HS-5 (cell line): ENCODE measurements around the gene DPEP2.
"Not testable (repeated sequence)": the region's sequence is repeated elsewhere in the genome, so short reads cannot be mapped to it uniquely, and the experiment has no call there.

Experiments
- DNase-seq: peaks from one replicate; pipeline ENCODE4 v3.0.0-alpha.2; 2012; ENCODE audit warnings: low read depth

Gene DPEP2

DNA sequence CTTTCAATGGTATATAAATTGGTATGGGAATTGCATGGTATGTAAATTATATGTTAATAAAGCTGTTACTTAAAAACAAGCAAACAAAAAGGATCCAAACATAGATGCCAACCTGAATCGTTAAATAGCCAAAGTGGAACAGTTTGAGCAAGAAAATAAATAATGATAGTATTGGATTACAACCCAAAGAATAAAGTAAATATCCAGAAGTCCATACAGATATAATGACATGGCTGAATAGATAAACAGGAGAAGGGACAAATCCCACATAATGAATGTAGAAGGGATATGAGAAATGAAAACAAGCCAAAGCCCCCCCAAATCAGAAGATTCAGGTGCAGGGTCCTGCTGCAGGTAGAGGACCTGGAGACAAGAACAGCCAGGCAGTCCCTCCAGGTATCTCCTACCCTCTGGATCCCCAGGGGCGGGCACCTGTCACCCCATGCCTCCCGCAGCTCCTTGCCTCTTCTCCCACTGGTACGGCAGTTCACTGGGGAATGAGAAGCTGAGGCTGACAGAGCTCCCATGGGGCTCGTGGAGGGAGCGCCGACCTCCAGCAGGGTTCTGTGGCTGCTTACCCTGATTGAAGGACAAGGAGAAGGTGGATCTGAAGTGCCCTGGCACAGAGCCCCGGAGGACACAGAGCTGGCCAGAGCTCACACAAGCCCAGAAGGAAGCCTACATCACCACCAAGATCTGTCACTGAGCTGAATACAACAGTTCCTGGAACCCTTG lies 45.5 kb downstream of the DPEP2 start:
- DNase-seq, result no peak

DNA sequence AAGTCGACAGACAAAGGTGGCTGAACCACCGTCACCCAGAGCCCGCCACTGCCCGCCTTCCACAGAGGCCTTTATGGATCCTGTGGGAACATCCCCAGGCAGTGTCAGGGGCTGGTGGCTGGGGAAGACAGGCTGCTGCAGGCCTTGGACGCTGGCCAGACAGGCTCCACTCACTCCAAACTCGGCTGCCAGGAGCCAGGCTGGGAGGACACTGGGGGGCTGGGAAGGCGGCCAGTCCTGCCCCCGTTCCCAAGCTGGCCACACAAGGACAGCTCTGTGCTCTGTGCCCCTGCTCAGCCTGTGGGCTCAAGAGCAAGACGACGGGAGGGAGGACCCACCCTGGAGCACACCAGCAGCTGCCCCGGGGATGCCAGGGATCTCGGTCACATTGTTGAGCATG lies 47.8 kb downstream of the DPEP2 start:
- no peak for DNase-seq

- DNase-seq, result no peak
These were observed 48.9 kb downstream of the DPEP2 start for GRCh38 chr16:67950335-67950843.

GRCh38 chr16:67949645-67950044 lies 49.6 kb downstream of the DPEP2 start:
- no peak for DNase-seq

DNA sequence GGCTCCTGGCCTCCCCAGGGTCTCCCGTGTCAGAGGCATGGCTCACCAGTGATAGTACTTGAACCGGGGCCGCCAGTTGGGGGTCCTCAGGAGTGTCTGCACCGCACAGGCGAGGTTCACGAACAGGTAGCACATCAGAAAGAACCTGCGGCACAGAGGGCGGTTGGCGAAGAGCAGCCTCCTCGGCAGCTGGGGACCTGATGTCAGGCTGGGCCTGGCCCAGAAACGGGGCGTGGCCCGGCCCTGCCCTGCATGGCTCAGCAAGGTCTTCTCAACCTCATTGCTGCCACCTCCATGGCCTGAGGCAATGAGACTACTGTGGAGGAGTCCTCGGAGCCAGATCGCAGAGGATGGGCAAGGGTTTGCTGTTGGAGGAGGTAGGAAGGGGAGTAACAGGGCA lies 51.3 kb downstream of the DPEP2 start:
- no peak for DNase-seq

DNA sequence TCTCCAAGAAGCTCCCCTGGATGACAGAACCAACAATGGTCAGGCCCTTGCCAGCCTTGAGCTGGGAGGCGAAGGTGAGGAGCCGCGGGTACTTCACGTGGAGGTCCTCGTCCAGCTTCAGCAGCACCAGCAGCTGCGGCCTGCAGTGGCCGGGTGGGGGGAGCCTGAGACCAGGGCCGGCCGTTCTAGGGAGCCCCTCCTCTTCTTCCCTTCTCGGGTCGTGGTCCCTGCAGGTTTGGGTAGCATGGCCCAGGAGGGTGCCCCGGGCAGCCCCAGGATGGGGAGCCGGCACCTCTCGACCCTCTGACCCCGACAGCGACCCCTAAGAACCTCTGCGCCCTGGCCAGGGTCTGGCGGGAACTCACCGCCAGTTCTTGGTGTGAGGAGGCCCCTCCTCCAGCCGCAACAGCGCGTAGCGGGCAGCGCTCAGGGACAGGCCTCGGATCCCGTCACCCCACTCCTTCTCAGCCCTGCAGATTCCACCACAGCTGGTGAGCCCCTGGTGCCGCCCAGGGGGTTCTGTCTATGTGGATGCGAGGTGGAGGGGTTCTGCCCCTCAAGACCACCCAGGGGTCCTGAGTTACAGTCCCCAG lies 52.2 kb downstream of the DPEP2 start:
- no peak for DNase-seq

DNA sequence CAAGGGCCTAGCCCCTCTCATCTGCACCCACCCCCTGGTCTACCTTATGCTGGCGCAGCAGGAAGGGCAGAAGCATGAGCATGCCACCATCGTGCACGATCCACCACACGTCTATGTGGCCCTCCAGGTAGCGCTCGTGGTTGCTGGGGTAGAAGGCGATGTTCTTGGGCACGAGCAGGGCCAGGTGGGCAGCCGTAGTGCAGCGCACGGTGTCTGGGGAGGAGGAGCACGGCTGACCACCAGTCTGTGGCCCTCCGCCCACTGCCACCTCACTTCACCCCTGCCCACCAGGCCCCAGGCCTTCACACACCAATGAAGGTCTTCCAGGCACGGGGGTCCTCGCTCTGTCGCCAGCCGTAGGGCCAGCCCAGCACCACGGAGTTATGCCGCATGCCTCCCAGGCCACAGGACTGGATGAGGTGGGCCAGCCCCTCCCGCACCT lies 53.1 kb downstream of the DPEP2 start:
- no peak for DNase-seq

DNA sequence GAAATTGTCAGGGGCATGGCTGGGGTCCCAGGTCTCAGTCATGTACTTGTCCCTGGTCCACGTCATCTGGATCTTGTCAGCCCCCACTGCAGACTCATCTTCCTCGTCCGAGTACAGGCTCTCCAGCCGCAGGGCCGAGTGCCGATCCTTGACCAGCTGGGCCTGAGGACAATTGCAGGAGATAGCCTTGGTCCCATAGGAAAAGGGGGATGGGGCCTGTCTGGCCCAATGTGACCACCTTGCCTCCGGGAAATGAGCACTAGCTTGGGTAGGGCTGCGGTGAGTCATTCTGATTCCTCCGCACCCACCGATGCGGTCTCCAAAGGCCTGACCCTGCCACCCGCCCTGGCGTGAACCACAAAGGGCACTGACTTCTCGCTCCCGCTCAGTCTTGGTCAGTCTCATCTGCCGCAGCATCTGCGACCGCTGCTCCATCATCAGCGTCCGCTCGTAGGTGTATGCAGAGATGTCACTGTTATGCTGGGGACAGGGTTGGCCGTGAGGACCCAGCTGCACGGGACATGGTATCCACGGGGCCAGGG lies 53.8 kb downstream of the DPEP2 start:
- DNase-seq, result no peak

DNA sequence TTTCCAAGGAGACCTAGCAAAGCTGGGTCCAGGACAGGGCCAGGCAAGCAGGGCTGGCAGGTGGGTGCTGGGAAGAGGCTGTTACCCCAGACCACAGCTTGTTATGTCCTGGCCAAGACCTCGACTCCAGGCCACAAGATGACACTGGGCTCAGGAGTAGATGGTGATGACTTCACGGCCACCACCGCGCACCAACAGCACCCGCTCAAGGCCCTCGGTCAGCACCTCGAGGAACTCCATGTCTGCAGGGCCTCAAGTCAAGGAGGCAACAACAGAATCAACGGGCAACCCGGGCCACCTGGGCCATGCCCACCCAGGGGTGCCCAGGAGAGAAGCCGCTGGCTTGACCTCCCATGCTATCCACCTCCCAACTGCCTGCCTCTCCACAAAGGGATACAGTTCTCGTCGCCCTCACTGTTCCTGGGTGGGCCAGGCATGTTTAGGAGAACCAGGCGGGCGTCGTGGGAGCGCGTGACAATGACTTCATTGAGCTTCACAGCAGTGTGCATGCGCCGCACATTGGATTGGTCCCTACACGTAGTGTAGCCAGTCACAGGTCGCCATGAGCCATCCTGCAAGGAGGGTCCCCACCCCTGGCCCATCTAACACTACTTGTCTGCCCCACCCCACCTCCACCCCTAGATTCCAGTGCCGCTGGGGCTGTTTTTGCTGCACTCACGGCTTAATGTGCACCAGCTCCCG lies 54.4 kb downstream of the DPEP2 start:
- no peak for DNase-seq

- DNase-seq, result no peak
These were observed 55.4 kb downstream of the DPEP2 start, which contains the start of gene LCAT for GRCh38 chr16:67943619-67944504. Gene LCAT (minus strand): TSS chr16:67944120. CDS start chr16:67944101, 19 bp downstream.

- no peak for DNase-seq
These were observed 56.0 kb downstream of the DPEP2 start for GRCh38 chr16:67943256-67943618.

DNA sequence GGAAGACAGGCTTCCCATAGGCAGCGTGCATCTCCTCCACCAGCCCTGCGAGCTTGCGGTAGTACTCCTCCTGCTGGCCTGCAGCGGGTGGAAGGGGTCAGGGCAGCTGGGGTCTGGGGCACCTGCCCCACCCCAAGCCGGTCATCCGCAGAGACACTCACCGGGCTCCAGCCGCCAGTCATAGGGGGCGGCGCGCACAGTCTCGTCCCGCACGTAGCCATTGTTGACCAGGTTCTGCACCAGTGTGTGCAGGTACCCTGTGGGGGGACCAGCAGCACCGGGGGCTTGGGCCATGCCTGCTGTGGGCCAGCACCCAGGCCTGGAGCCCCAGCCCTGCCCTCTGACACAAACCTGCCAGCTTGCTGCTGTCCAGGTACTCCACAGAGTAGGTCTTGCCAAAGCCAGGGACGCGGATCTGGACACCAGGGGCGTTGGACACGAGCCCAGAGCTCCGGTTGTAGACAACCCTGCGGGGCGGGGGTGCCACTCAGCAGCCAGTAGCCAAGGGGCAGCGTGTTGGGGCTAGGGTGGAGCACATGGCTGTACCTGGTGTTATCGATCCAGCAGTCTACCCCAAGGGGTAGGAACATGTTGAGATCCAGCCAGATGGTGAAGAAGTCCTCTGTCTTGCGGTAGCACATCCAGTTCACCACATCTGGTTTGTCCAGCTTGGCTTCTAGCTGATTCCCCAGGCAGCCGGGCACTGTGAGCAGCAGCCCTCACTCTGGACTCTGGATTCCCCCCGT lies 56.6 kb downstream of the DPEP2 start:
- no peak for DNase-seq

DNA sequence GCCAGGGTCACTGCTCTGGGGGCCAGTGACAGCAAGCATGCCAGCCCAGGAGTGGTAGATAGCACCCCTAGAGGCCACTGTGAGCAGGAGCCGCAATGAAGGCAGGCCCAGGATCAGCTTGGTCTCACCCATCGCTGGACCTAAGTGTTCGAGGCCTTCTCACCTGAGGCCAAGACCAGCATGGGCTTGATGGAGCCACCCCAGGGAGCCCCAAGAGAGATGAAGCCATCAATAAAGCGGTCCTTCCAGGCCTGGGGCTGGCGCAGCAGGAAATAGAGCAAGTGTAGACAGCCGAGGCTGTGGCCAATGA lies 57.1 kb downstream of the DPEP2 start:
- no peak for DNase-seq

DNA sequence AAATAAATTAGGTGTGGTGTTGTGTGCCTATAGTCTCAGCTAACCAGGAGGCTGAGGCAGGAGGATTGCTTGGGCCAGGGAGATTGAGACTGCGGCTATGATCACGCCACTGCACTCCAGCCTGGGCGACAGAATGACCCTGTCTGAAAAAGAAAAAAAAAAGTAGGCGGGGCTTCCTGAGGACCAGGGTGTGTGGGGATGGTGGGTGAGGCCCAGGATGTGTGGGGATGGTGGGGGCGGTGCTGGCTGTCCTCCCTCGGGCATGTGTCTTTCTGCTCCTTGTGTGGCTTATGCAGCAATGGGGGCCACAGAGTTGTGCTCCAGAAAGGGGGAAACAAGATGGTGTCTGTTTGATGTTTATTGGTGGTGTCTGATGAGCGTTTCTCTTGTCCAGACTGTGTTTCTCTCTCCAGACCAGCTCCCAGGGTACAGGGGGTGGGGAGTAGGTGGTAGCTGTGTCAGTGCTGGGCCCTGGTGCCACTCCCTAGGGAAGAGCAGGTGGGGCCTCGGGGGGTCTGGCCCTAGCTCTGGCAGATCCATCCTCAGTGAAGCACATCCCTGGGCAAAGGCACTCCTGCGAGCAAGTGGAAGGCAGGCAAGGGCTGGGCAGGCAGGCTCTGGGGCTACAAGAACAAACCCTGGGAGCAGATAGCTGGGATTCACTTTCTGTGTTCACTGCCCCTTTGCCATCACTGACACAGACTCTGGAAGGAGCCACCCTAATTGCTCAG lies 57.6 kb downstream of the DPEP2 start:
- no peak for DNase-seq

- DNase-seq, result no peak
These were observed 58.7 kb downstream of the DPEP2 start for GRCh38 chr16:67940446-67941089.

GRCh38 chr16:67939507-67940445 lies 59.5 kb downstream of the DPEP2 start:
- no peak for DNase-seq

DNA sequence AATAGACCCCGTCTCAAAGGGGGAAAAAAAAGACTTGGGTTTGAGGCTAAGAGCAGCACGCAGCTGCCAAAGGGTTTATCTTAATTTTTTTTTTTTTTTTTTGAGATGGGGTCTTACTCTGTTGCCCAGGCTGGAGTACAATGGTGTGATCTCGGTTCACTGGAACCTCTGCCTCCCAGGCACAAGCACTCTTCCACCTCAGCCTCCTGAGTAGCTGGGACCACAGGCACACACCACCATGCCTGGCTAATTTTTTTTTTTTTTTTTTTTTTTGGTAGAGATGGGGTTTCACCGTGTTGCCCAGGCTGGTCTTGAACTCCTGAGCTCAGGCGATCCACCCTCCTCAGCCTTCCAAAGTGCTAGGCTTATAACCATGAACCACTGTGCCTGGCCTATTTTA lies 61.6 kb downstream of the DPEP2 start:
- not testable (repeated sequence) for DNase-seq
